G401 (cell line): ENCODE data around the gene TIAM1. TPM values are rescaled to one million over a fixed set of nuclear protein-coding genes. Genes with fewer than 3 reads are reported as not detected.

ENCODE experiments used
- DNase-seq: peaks from one replicate; pipeline ENCODE4 v3.0.0-alpha.2; 2015; ENCODE audit warnings: low spot score
- in situ Hi-C: cut with HindIII; loops from 2 replicates; pipeline ENCODE4 v1.10.0; 2016; ENCODE audit warnings: low sequenced_read_pairs, mixed read lengths
- total RNA-seq: library from RNA; depleted of rRNA; stranded (reverse); fragments of >200 nt; shearing (Covaris generic); gene quantifications from 2 replicates; pipeline ENCODE4 v1.2.3, GENCODE V29; 2014

TIAM1 gene
- total RNA-seq, 1 experiment from 2014 or later, result 0.03 TPM

DNA sequence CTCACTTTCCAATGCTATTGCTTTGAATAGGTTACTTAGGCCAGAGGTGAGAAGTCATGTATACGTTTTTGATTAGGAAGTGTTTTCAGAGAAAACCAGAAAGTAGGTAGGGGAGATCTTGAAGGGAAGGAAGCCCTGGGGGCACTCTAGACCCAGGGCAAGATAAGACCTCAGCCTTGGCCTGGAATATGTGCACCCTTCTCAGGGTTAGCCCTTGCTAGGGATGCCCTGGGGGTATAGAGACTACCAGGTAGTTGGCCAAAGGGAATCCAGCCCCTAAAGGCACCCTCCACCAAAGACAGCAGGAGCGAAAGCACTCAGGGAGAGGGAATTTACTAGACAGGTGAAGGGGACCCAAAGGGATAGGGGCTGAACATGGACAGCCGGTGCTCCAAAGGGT lies 7.0 kb downstream of the TIAM1 start:
- in situ Hi-C loops, result no loop called here
- no peak for DNase-seq

DNA sequence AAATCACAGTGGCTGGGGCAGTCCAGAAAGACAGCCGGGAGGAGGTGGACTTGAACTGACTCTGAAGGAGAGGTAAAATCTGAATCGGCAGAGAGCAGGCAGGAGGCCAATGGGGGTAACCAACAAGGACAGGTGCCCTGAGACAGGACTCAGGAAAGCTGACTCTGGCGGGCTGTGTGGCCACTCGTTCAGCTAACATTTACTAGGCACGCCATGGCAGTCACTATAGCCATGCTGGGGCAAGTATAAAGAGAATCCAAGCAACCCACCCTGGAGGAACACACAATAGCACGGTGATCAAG lies 7.4 kb downstream of the TIAM1 start:
- no peak for DNase-seq
- in situ Hi-C loops, result no loop called here

DNA sequence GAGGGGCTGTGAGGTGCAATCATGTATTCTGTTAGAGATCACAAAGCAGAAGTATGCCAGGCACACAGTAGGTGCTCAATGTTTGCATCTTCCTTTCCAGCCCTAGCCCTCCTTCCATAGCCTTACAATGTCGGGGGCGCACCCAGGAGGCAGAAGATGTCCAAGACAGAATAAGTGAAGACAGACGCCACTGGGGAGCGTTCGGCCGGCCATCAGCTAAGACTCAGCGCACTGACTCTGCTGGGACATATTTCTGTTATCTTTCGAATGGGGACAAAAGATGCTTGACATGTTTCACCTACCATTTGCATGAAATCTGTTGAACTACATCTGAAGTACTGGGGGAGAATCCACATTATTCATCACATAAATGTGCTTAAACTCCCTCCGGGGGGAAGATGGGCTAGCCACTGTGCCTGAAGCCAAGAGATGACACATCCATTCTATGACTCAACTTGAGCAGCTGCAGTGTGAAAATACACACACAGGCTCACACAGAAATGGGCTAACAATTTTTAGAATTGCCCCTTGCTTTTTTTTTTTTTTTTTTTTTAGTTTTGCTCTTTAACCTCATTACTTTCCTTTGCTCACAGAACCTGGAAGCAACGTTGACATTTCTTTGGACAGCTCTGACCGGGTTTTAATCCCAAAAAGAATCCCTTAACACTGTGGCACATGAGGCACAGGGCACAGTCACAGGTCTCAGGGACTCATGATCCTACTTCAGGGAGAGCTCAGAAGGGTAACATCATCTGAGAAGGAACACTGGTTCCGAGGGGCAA lies 7.9 kb downstream of the TIAM1 start:
- peak; percentile 69 for DNase-seq
- in situ Hi-C loops, result no loop called here

DNA sequence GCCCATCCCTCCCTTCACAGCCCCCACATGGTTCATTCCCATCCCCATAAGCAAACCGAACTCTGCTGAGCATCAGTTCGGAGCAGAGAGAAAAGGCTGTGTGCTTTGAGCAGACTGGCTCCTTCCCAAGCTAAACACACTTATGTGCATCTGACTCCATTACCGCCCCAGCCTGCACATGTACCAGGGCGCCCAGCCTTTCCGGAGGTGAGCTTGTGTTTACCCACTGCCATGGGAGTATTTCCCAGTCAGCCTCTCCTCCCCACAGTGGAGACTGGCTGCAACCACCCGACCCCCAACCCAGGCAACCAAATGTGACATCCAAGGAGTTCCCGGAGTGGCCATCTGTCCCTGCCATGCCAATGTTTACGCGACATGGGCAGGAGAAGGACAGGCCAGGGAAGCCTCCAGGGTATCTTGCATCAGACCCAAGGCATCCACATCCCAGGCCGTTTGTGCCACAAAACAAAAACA lies 9.4 kb downstream of the TIAM1 start:
- in situ Hi-C loops, result no loop called here
- DNase-seq, result peak; percentile 99

DNA sequence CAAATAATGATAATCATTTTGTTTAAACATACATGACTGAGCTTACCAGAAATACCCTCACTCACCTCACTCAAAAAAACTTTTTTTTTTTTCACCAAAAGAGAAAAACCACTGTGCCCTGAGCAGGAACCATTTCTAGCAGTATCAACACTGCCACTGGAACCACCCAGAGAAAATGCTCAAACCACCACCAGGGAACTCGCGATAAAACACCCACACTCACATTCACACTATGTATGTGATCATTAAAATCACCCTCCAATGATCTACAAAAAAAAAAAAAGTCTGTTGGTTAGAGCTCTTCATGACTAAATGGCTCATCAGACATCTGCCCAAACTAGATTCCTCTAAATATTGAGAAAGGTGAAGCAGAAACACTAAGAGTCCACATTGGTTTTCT lies 11.5 kb downstream of the TIAM1 start:
- no peak for DNase-seq
- in situ Hi-C loops, result no loop called here

DNA sequence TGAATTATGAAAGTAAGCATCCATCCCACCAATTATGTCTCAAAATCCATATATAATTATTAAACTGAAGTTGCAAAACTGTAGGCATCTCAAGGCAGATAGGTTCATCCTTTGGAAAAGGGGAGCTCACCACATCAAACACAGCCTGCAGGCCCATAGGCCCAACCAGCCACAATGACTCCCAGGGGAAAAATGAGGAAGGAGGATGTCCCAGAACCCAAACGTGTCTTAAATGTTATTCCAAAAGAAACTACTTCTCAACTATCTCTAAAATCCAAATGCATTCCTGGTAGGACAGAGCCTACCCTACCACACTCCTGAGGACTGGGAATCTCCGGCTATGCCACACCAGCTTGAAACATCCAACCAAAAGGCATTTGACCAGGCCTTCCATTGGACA lies 12.8 kb downstream of the TIAM1 start:
- in situ Hi-C loops, result no loop called here
- no peak for DNase-seq

DNA sequence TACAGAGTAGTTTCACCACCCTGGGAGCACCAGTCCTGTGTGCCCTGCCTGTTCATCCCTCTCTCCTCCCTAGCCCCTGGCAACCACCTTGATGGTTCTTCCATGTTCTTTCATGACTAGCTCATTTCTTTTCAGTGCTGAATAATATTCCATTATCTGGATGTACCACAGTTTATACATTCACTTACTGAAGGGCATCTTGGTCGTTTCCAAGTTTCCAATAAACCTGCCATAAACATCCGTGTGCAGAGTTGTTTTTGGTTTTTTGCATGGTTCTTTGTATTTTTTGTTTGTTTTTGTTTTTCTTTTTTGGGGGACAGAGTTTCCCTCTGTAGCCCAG lies 13.9 kb downstream of the TIAM1 start:
- no peak for DNase-seq
- in situ Hi-C loops, result no loop called here

DNA sequence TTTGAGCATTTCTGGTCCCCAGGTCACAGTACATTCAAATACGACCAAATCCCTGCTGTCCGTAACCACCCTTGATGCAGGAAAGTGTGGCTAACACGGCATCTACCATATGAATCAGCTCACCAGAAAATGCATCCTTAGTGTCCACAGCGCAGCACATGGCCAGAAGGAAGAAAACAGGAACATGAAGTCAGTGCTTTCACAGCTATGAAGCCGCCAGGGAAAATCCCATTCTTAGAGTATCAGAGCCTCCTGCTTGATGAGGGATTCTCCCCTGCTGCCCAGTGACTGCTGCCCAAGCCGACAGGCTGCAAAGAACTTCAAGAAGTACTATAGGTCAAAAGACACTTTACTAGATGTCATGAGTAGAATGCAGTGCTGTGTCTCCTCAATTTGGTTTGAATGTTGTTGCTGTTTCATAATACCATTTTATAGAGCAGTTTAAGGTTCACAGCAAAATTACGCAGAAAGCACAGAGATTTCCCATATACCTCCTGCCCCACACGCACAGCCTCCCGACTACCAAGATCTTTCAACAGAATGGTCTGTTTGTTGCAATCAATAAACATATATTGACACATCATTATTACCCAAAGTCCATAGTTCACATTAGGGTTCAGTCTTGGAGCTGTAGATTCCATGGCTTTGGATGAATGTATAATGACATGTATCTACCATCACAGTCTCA lies 14.5 kb downstream of the TIAM1 start:
- in situ Hi-C loops, result no loop called here
- peak; percentile 77 for DNase-seq

DNA sequence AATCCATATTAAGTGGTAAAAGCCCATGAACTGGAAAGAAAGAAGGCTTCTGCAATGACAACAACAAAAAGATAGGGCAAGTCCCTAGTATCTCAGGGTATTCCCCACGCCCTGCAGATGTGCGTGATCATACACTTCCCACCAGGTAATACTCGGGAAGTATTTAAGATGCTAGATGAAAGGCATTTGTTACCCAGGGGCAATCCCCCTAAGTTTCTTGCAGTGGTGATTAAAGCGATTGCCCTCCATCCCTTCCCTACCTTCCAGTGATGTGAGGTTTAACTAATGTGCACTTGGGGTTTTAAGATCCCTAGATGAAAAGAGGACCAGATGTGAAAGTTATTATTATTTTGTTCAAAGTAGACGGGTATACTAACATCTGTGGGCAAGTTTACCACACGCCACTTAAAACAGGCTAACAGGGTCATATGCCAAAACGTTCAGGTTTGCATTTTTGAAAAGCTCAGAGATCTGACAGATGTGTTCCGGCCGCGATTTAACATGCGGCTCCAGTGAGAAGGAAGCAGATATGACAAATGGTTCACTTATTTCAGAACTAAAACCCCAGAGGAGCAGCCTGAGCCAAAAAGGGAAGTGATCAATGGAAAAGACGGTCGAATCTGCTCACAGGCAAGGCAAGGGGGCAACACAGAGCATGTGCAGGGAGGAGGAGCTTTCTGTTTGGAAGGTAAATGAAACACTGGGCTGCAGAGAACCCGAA lies 17.4 kb downstream of the TIAM1 start:
- in situ Hi-C loops, result no loop called here
- no peak for DNase-seq

DNA sequence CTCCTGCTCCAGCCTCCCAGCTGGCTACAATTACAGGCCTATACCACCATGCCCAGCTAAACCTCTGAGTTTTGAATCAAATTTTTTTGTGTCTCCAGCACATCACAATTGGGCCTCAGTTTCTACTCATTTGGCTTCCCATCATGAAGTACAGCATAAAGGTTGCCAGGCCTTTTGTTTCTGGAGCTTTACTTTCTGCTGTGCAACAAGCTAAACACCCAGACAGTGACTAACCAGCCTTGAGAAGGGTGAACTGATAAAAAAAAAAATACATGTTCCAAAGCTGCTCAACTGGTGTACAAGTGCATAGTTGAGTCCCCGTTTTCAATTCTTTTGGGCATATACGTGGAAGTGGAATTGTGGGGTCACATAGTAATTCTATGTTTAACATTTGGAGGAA lies 25.1 kb downstream of the TIAM1 start:
- in situ Hi-C loops, result no loop called here
- DNase-seq, result no peak

DNA sequence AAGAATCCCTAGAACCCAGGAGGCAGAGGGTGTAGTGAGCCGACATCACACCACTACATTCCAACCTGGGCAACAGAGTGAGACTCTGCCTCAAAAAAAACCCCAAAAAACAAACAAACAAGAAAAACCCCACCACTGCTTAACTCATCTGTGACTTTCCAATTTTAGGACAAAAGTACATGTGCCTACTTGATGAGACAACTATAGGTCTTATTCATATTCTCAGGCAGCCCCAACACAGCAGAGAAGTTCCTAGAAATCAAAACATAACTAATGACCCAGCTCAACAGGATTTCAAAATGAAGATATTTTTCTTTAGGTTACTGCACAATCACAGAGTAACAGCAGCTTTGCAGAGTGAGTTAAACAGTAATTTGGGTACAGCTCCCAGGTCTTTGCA lies 26.4 kb downstream of the TIAM1 start:
- no peak for DNase-seq
- in situ Hi-C loops, result no loop called here

DNA sequence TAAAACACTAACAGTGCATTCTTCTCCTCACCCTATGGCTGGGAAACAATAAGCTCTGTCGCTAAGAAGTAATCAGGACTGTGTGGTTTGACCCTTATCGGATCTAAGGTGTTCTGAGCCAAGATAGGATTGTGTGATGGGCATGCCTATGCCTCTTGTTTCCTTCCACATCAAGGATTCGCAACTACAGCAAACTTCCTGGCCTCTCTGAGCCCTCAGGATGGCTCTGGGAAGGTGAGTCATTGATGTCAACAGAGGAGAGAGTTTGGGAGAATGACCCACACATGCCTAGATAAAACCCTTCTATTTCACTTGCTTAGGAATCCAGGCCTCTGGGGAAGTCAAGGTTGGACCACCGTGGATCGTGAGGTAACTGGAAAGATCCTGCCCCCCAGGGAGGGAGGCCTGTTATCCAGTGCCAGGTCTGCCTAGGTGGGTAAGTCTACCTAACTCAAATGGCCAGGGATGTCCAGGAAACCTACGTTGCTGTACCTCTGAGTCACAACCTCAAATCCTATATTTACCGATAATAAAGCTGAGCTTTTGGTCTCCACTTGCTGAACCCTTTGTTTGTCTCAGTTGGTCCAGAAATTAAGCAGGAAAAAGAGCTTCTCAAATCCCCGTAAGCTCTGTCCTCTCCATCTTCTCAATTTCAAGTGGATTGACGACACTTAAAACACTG lies 27.4 kb downstream of the TIAM1 start:
- no peak for DNase-seq
- in situ Hi-C loops, result no loop called here

DNA sequence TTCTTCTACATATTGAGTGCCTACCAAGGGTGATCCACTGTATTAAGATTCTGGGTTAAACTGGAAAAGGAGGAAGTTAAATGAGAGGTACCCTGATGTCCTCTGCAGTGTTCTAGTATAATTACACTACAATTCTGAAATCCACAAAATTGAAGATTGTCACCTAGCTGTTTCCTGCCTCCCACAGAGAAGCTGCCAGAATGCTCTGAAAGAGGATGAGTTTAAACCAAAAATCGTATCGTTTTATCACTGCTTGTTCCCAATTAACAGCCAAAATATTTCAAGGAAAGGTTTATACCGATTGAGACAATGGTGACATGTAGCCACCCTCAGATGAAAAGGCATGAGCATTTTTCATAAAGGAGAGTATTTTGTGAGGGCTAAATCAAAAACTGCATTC lies 28.0 kb downstream of the TIAM1 start:
- DNase-seq, result peak; percentile 61
- in situ Hi-C loops, result no loop called here

DNA sequence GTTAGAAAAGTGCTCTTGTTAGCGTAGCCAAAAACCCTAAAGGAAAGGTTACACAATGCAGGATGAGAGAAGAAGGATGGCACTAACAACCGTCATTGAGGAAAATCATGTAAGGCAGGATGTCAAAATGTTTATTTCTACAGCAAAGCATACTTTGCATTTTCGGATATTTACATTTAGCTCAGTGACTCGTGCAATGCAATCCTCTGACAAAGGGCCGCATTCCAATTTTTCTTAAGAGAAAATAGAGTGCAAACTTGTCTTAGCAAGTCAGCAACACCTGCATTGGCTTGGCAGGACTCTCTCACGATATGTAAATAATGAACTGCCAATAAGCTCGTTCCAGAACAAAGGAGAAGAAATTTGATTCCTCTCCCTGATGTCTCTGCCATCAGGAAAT lies 33.3 kb downstream of the TIAM1 start:
- in situ Hi-C loops, result no loop called here
- DNase-seq, result no peak

DNA sequence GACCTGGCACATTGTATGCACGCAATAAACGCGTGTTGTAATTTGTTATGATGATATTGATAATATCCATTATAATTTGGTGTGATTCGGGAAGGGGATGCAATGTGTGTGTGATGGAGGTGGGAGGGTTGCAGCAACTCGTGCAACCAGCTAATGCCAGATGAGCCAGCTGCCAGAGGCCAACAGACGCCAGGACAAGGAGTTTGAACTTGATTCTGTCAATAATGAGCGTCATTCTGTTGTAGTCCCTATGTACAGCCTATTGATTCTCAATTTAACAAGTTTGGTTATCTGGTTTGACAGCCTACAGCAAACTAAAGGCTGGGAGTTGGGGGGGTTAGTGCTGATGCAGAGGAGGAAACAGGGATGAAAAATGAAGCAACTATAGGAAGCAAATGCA lies 35.5 kb downstream of the TIAM1 start:
- in situ Hi-C loops, result no loop called here
- DNase-seq, result no peak

DNA sequence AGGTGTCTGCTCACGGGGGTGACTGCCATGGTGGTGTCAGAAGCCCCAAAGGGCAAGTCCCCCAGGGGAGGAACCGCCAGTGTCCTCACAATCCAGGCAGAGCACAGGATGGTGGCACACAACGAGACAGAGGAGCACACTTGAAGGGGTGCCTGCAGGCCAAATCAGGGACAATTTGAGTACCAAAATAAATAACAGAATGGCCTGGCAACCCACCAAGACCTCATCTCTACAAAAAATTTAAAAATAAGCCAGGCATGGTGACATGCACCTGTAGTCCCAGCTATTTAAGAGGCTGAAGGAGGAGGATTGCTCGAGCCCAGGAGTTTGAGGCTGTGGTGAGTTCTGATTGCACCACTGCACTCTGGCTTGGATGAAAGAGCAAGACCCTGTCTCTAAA lies 38.2 kb downstream of the TIAM1 start:
- in situ Hi-C loops, result no loop called here

DNA sequence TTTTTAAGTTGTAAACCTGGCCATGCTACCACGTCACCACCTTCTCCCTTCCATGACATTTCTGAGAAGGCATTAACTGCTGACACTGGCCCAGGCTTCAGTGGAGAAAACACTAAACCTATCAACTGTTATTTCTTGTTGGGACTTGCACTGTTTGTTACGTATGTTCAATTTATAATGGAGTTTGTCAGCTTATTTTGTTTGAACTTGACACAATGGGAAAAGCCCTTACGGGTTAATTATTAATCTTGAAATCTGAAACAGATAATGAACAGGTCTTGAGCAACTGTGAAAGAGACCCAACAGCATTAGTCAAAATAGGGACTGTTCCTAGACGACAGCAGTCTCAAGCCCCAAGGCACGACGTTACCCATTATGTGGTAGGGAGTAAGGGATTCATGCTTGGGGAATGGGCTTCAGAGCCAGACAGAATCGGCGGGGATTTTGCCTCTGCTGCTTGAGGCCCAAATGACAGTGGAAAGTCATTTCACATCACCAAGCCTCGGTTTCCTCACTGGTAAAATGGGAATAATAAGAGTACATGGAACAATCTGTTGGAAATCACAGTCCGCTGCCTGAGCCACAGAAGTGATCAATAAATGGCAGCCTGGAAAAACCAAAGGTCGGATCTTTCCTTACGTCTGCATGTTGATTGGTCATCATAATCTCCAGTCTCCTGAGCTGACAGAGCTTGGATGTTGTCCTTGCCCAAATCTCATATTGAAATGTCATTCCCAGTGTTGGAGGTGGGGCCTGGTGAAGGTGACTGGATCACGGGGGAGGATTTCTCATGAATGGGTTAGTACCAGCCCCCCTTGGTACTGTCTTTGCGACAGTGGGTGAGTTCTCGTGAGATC lies 44.5 kb downstream of the TIAM1 start:
- in situ Hi-C loops, result no loop called here
- no peak for DNase-seq

More for the DNA sequence above, 38.2 kb downstream of the TIAM1 start:
- DNase-seq, result peak; percentile 77

DNA sequence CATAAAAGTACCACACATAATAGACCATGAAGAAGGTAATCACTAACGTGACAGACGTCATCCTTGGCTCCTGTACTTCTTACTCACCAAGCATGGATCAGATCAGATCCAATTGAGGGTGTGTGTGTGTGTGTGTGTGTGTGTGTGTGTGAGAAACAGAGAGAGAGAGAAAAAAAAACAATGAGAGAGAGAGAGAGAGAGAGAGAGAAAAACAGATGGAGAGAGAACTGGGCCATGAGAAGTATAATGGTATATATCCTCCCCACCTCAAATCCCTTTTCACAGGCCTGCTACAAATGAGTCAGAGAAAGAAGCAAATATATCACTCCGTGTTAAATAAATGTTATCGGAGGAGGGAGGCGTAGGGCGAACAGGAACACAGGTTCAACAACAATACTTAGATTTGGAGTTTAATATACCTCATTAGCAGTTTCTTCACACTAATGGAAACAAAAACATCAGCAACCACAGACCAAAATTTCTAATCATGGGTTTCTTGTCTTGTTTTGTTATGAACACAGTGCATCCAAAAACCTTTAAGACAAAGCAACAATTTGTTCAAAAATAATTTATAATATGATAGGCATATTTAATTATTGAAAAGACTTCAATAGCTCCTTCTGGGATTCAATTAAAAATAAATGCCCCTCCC lies 45.3 kb downstream of the TIAM1 start:
- in situ Hi-C loops, result no loop called here
- no peak for DNase-seq

DNA sequence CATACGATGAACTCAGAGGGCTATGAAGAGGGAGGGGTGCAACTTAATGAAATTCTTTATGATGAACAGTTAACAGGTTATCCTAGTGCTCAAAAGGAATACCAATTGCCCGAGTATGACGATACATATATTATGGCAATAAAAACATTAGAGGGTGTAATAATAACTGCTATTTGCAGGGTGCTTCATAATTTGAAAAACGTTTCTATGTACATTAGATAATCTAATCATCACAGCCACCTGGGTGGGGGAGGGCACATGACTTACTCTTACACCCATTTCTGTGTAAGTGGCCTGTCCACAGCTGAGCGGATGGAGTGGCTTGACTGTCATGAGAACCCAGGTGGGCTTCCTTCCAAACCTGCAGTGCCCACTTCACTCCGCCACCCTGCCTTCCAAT lies 46.3 kb downstream of the TIAM1 start:
- in situ Hi-C loops, result no loop called here
- no peak for DNase-seq
